EH (cell line): Measurements from ENCODE around the gene HDAC9.

ENCODE experiments used
- DNase-seq: peaks from one replicate; pipeline ENCODE4 v3.0.0-alpha.2; 2015; ENCODE audit warnings: low read depth

HDAC9 gene

GRCh38 chr7:18494821-18495408 lies 634 bp upstream of the HDAC9 start:
- peak; percentile 61 for DNase-seq

GRCh38 chr7:18496341-18496700 lies 772 bp downstream of the HDAC9 start:
- no peak for DNase-seq

- DNase-seq: no peak
Observed at GRCh38 chr7:18497082-18497481, 1.5 kb downstream of the HDAC9 start.

- no peak for DNase-seq
Observed at GRCh38 chr7:18497800-18498199, 2.3 kb downstream of the HDAC9 start.

GRCh38 chr7:18498341-18498740 lies 2.8 kb downstream of the HDAC9 start:
- no peak for DNase-seq

- no peak for DNase-seq
Observed at GRCh38 chr7:18499407-18500177, 4.0 kb downstream of the HDAC9 start.

- no peak for DNase-seq
Observed at GRCh38 chr7:18503126-18503866, 7.7 kb downstream of the HDAC9 start.

- no peak for DNase-seq
Observed at GRCh38 chr7:18504965-18505364, 9.4 kb downstream of the HDAC9 start.

GRCh38 chr7:18505870-18506460 lies 10.4 kb downstream of the HDAC9 start:
- DNase-seq: peak; percentile 90

- DNase-seq: peak; percentile 98
Observed at GRCh38 chr7:18508443-18509427, 13.2 kb downstream of the HDAC9 start.

- no peak for DNase-seq
Observed at GRCh38 chr7:18509481-18509880, 13.9 kb downstream of the HDAC9 start.

- peak; percentile 50 for DNase-seq
Observed at GRCh38 chr7:18511351-18512140, 16.0 kb downstream of the HDAC9 start.

GRCh38 chr7:18513343-18513742 lies 17.8 kb downstream of the HDAC9 start:
- no peak for DNase-seq

GRCh38 chr7:18515067-18515466 lies 19.5 kb downstream of the HDAC9 start:
- peak; percentile 67 for DNase-seq

- DNase-seq: no peak
Observed at GRCh38 chr7:18517646-18518045, 22.1 kb downstream of the HDAC9 start.

- no peak for DNase-seq
Observed at GRCh38 chr7:18518555-18518954, 23.0 kb downstream of the HDAC9 start.

GRCh38 chr7:18520450-18521235 lies 25.1 kb downstream of the HDAC9 start:
- DNase-seq: peak; percentile 93

GRCh38 chr7:18521236-18521589 lies 25.7 kb downstream of the HDAC9 start:
- DNase-seq: no peak

- DNase-seq: no peak
Observed at GRCh38 chr7:18521945-18522566, 26.5 kb downstream of the HDAC9 start.

- DNase-seq: no peak
Observed at GRCh38 chr7:18524248-18524647, 28.7 kb downstream of the HDAC9 start.
